IMR-90 (cell line): ENCODE data around the gene NUDT4B. TPM values are rescaled to one million over a fixed set of nuclear protein-coding genes. Genes with fewer than 3 reads are reported as not detected.
"Not testable (repeated sequence)": the region's sequence is repeated elsewhere in the genome, so short reads cannot be mapped to it uniquely, and the experiment has no call there.

Source experiments
- ATAC-seq: fragments of 200-7000 bp; cut with Tn5 transposase; 2 replicates; pipeline ENCODE4 v1.9.1; 2020; ENCODE audit warnings: low read depth, mild to moderate bottlenecking, moderate library complexity
- BruUV-seq: library from RNA; stranded (reverse); fragments of 400-500 nt; replicated peaks from 2 replicates; lab custom pipeline; 2021; lab: Mats Ljungman, UMichigan
- CTCF ChIA-PET: fragments of 300-600 bp; formaldehyde crosslinking; extraction: SDS; loops from one replicate; lab custom pipeline; 2021; ENCODE audit warnings: antibody characterized with exemption; lab: Yijun Ruan, JAX
- POLR2A ChIA-PET: fragments of 300-600 bp; sonication (Branson Sonifier 250); formaldehyde crosslinking; loops from one replicate; lab custom pipeline; 2022; ENCODE audit warnings: antibody characterized with exemption; ENCODE audit not compliant: unreplicated experiment; lab: Charles Lee
- DNase-seq: peaks from one replicate; pipeline ENCODE4 v3.0.0; 2013
- H2AFZ ChIP-seq: replicated peaks from 2 replicates; pipeline ENCODE3; 2013; ENCODE audit warnings: low read length, mild to moderate bottlenecking; ENCODE audit not compliant: poor library complexity
- H2AK5ac ChIP-seq: 2 replicates; pipeline ENCODE4 v1.6.1; 2013; ENCODE audit warnings: low read depth, low read length, inconsistent platforms
- H2AK9ac ChIP-seq: replicated peaks from 2 replicates; pipeline ENCODE3; 2013; ENCODE audit warnings: mild to moderate bottlenecking, low read depth, low read length, moderate library complexity; ENCODE audit not compliant: poor library complexity
- H2BK120ac ChIP-seq: 2 replicates; pipeline ENCODE4 v1.6.1; 2013; ENCODE audit warnings: low read depth, low read length, inconsistent platforms
- H2BK15ac ChIP-seq: 3 replicates; pipeline ENCODE4 v1.6.1; 2013; ENCODE audit warnings: low read depth, low read length, inconsistent platforms
- H2BK20ac ChIP-seq: 2 replicates; pipeline ENCODE4 v1.6.1; 2013; ENCODE audit warnings: low read depth, mild to moderate bottlenecking, inconsistent platforms, low read length, moderate library complexity
- H2BK5ac ChIP-seq: 2 replicates; pipeline ENCODE4 v1.6.1; 2013; ENCODE audit warnings: mild to moderate bottlenecking, low read depth, low read length, inconsistent platforms; ENCODE audit not compliant: poor library complexity, severe bottlenecking
- H3K14ac ChIP-seq: replicated peaks from 2 replicates; pipeline ENCODE4 v1.6.1; 2013; ENCODE audit warnings: low read depth, low read length, inconsistent platforms
- H3K18ac ChIP-seq: 2 replicates; pipeline ENCODE4 v1.6.1; 2013; ENCODE audit warnings: low read depth, low read length, control low read depth
- H3K23ac ChIP-seq: 2 replicates; pipeline ENCODE4 v1.6.1; 2013; ENCODE audit warnings: low read depth, low read length, inconsistent platforms
- H3K27ac ChIP-seq: 2 replicates; pipeline ENCODE4 v1.5.1; 2013; ENCODE audit warnings: mild to moderate bottlenecking, control low read depth, low read length; ENCODE audit not compliant: insufficient read depth
- H3K27me3 ChIP-seq: 2 replicates; pipeline ENCODE4 v1.6.1; 2013; ENCODE audit warnings: low read length; ENCODE audit not compliant: control insufficient read depth, insufficient read depth
- H3K36me3 ChIP-seq: 2 replicates; pipeline ENCODE4 v1.6.1; 2013; ENCODE audit warnings: low read length, mixed read lengths; ENCODE audit not compliant: control insufficient read depth, insufficient read depth
- H3K4ac ChIP-seq: 2 replicates; pipeline ENCODE4 v1.6.1; 2013; ENCODE audit warnings: low read depth, low read length, inconsistent platforms
- H3K4me1 ChIP-seq: 2 replicates; pipeline ENCODE4 v1.6.1; 2013; ENCODE audit warnings: low read length, mixed read lengths; ENCODE audit not compliant: control insufficient read depth, insufficient read depth
- H3K4me2 ChIP-seq: 2 replicates; pipeline ENCODE4 v1.6.1; 2013; ENCODE audit warnings: low read depth, mild to moderate bottlenecking, control low read depth, low read length, moderate library complexity
- H3K4me3 ChIP-seq: 2 replicates; pipeline ENCODE4 v1.5.1; 2013; ENCODE audit warnings: low read depth, mild to moderate bottlenecking, control low read depth, low read length, moderate library complexity; ENCODE audit not compliant: insufficient read depth
- H3K56ac ChIP-seq: 2 replicates; pipeline ENCODE4 v1.6.1; 2013; ENCODE audit warnings: low read length, inconsistent platforms; ENCODE audit not compliant: insufficient read depth; ENCODE audit errors: extremely low read depth
- H3K79me1 ChIP-seq, 2 experiments: 2 replicates each; pipeline ENCODE4 v1.6.1; 2013; ENCODE audit warnings: low read length in 2 of 2, inconsistent platforms in 1 of 2, low read depth in 1 of 2
- H3K9ac ChIP-seq: 2 replicates; pipeline ENCODE4 v1.6.1; 2013; ENCODE audit warnings: low read depth, low read length, control low read depth
- H3K9me1 ChIP-seq: 2 replicates; pipeline ENCODE4 v1.6.1; 2013; ENCODE audit warnings: low read length, inconsistent platforms; ENCODE audit not compliant: insufficient read depth
- H3K9me3 ChIP-seq: 2 replicates; pipeline ENCODE4 v1.6.1; 2013; ENCODE audit warnings: low read length; ENCODE audit not compliant: control insufficient read depth, insufficient read depth
- H4K20me1 ChIP-seq: 2 replicates; pipeline ENCODE4 v1.6.1; 2013; ENCODE audit warnings: low read length, inconsistent platforms; ENCODE audit not compliant: insufficient read depth
- H4K5ac ChIP-seq: 2 replicates; pipeline ENCODE4 v1.6.1; 2013; ENCODE audit warnings: mild to moderate bottlenecking, low read depth, low read length, control low read depth
- H4K8ac ChIP-seq, 2 experiments: 2 replicates each; pipeline ENCODE4 v1.6.1; 2013; ENCODE audit warnings: low read depth in 2 of 2, low read length in 2 of 2, control low read depth in 1 of 2, inconsistent platforms in 1 of 2
- H4K91ac ChIP-seq: 2 replicates; pipeline ENCODE4 v1.6.1; 2013; ENCODE audit warnings: low read depth, low read length, inconsistent platforms; ENCODE audit not compliant: insufficient read depth
- WGBS, 2 experiments: methylation state at CpG; one replicate each; pipeline versions ENCODE4 v1.1.5 to v1.1.7; 2013; ENCODE audit warnings: missing lambda C conversion rate in 2 of 2; ENCODE audit not compliant: insufficient read length in 1 of 2; ENCODE audit errors: extremely low coverage in 2 of 2; 5-methylcytosine and 5-hydroxymethylcytosine counted together
- dilution Hi-C: fragments of 300-500 bp; cut with HindIII; formaldehyde crosslinking; loops from one replicate; pipeline ENCODE4 v1.14.3; 2018; ENCODE audit warnings: low sequenced_read_pairs; ENCODE audit not compliant: unreplicated experiment
- in situ Hi-C: fragments of 300-500 bp; cut with MboI; formaldehyde crosslinking; loops from 3 replicates; pipeline ENCODE4 v1.14.3; 2019; ENCODE audit warnings: low sequenced_read_pairs, inconsistent platforms, mixed read lengths
- intact Hi-C: fragments of 100-400 bp; cut with micrococcal nuclease; formaldehyde crosslinking; loops from 2 replicates; pipeline ENCODE4 v1.10.0; 2022
- polyA plus RNA-seq, 3 experiments: library from polyadenylated mRNA; depleted of rRNA; stranded (reverse); fragments of >200 nt; gene quantifications; 2 replicates each; pipeline ENCODE4 v1.2.3, GENCODE V29; 2012; ENCODE audit warnings: low replicate concordance in 1 of 3
- total RNA-seq: library from RNA; depleted of rRNA; stranded (reverse); fragments of >200 nt; gene quantifications from 2 replicates; pipeline ENCODE4 v1.2.3, GENCODE V29; 2012

Gene NUDT4B
- total and polyA plus RNA-seq, 2 of the 4 experiments (the other 2 are of a cell fraction) = 10.6 to 19.9 TPM

DNA sequence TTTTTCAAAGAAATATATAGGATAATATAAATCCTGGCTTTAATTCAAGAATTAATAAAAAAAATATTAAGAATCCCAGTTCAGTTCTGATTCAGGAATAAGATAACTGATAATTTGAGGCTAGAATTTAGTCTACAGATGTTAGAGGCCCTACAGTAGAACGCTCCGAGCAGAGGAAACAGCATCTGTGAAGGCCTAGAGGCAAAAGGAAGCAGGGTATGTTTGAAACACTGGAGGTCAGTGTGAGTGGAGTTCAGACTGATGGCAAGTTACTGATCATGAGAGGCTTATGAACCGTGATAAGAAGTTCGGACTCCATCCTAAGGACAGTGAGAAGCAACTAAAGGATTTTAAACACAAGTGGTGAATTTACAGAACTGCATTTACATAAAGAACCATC, 10.4 kb downstream of the NUDT4B start:
- dilution Hi-C loops, H4K8ac ChIP-seq, H3K56ac ChIP-seq, H3K4ac ChIP-seq, H4K20me1 ChIP-seq, H3K36me3 ChIP-seq, H3K9ac ChIP-seq, H3K9me3 ChIP-seq, H4K91ac ChIP-seq, H2AFZ ChIP-seq, CTCF ChIA-PET, H2BK20ac ChIP-seq, DNase-seq, H3K4me3 ChIP-seq, H4K5ac ChIP-seq, H3K27ac ChIP-seq, in situ Hi-C loops, H3K9me1 ChIP-seq, H2BK15ac ChIP-seq, H3K23ac ChIP-seq, H2BK5ac ChIP-seq, H3K79me1 ChIP-seq, H2AK5ac ChIP-seq, H3K27me3 ChIP-seq, H2AK9ac ChIP-seq, H3K4me1 ChIP-seq, BruUV-seq, H3K18ac ChIP-seq, H2BK120ac ChIP-seq, H3K4me2 ChIP-seq, H3K14ac ChIP-seq, intact Hi-C loops, POLR2A ChIA-PET: not testable (repeated sequence)
- 0 out of 2 replicates have a peak, but pooled peaks have one; percentile 16 for ATAC-seq
- WGBS, 2 experiments = no CpG with 5 or more reads among the region's 4 CpGs

- H3K56ac ChIP-seq, H2BK120ac ChIP-seq, H4K20me1 ChIP-seq, H2BK15ac ChIP-seq, H3K18ac ChIP-seq, DNase-seq, H3K36me3 ChIP-seq, H3K14ac ChIP-seq, H3K4me2 ChIP-seq, CTCF ChIA-PET, dilution Hi-C loops, H3K9ac ChIP-seq, H3K9me3 ChIP-seq, H3K4ac ChIP-seq, H2AK5ac ChIP-seq, H3K4me3 ChIP-seq, H4K5ac ChIP-seq, H2AFZ ChIP-seq, H2BK20ac ChIP-seq, H3K9me1 ChIP-seq, H3K27me3 ChIP-seq, H4K8ac ChIP-seq, POLR2A ChIA-PET, H2AK9ac ChIP-seq, H3K23ac ChIP-seq, H3K79me1 ChIP-seq, in situ Hi-C loops, H4K91ac ChIP-seq, H2BK5ac ChIP-seq, H3K4me1 ChIP-seq, intact Hi-C loops, ATAC-seq, H3K27ac ChIP-seq: not testable (repeated sequence)
- WGBS, 2 experiments = no CpG with 5 or more reads among the region's 2 CpGs
- BruUV-seq = TSS peak; percentile 96
Observed at GRCh38 chr1:148759749-148760148, 11.2 kb downstream of the NUDT4B start.
